ENCODE measurements around the gene UBAP2L. TPM values are rescaled to one million over a fixed set of nuclear protein-coding genes. Genes with fewer than 3 reads are reported as not detected.

The UBAP2L gene
- total and polyA plus RNA-seq, 9 of the 15 experiments (the other 6 are each of a cell fraction or from before 2014, with no cell fraction given), result 75.0 to 245 (median 119) TPM

GRCh38 chr1:154272999-154273563, 52.3 kb downstream of the UBAP2L start:
- in situ Hi-C loops (cut with MboI) (no loop called here), intact Hi-C loops (cut with micrococcal nuclease) (loop anchor here (1.0 to 10.0 kb wide), 3 partner anchors 74 to 192 kb away; no protein-coding TSS in a partner anchor)
- Histone ChIP-seq H3K27ac (ENCODE audit: extremely low read depth, low read depth, low read length) (peak overlapping the region; percentile 79), H3K79me2 (ENCODE audit: control insufficient read depth, insufficient read depth, low read length) (peaks cover 17% of the 10 kb centered on the region), H4K20me1 (replicated peaks; ENCODE audit: control insufficient read depth, insufficient read depth, low read length) (no peaks in the 10 kb centered on the region), H3K36me3 (ENCODE audit: control insufficient read depth, insufficient read depth, low read length) (peaks cover 53% of the 10 kb centered on the region), H3K9me1 (ENCODE audit: control insufficient read depth, insufficient read depth, low read length) (peaks cover 5% of the 10 kb centered on the region), H3K27me3 (ENCODE audit: control insufficient read depth in 2 of 2, insufficient read depth in 2 of 2, low read length in 2 of 2) (no peaks in the 10 kb centered on the region; a peak in 1 of 5 replicates), H3K9ac (ENCODE audit: insufficient read depth in 1 of 2, low read depth in 2 of 2, low read length in 2 of 2) (peak overlapping the region; percentile 88 to 96), H3K4me3 (peak overlapping the region; percentile 88), H2AFZ (ENCODE audit: low read depth, low read length) (peak overlapping the region; percentile 91), H3K4me1 (replicated peaks in 1 of 2; ENCODE audit: control insufficient read depth in 2 of 2, insufficient read depth in 2 of 2, low read length in 2 of 2) (peaks cover 3 to 5% of the 10 kb centered on the region in 2 experiments; a peak in 4 of 5 replicates), H3K4me2 (ENCODE audit: insufficient read depth, low read length) (peak overlapping the region; percentile 98), H3K9me3 (replicated peaks; ENCODE audit: control insufficient read depth, insufficient read depth, low read depth, low read length) (no peaks in the 10 kb centered on the region)
- CTCF ChIA-PET (ENCODE audit: low intra/inter-chr PET ratio), result interaction anchor here (0.7 to 1.9 kb wide), 7 partner anchors 35 to 873 kb away, joined by 3 to 15 read pairs (median 4); partner anchors contain the start of gene DENND4B
- no peak for FAIRE-seq
- 14% methylated on average over 10 of the region's 13 CpGs for WGBS (ENCODE audit: insufficient coverage, low coverage, missing lambda C conversion rate)
- TSS peak; percentile 72 for BruUV-seq (replicated peaks)
- POLR2A ChIA-PET, result interaction anchor here (0.7 to 1.8 kb wide), 4 partner anchors 11 to 251 kb away, joined by 3 to 6 read pairs (median 5); no protein-coding TSS in a partner anchor
- DNase-seq (ENCODE audit: extremely low read depth in 1 of 4, low spot score in 3 of 4), result no peak
- ATAC-seq, result peak; percentile 23; the same call in 2 of the 3 replicates
- TF ChIP-seq JUND (IDR thresholded peaks at IDR 0.05; ENCODE audit: borderline replicate concordance, low read depth, low read length) (0 out of 2 replicates have a peak, but pooled peaks have one; percentile 5), JUND (tag; IDR thresholded peaks at IDR 0.05; ENCODE audit: borderline replicate concordance, low read depth, low read length) (no peak), JUNB (CRISPR knock-in tag; conservative IDR thresholded peaks at IDR 0.05) (no peak), SAP30 (IDR thresholded peaks at IDR 0.05; ENCODE audit: borderline replicate concordance, insufficient read depth, low read depth, low read length, poor library complexity, severe bottlenecking) (peak; percentile 1), ZBTB26 (CRISPR knock-in tag; IDR thresholded peaks at IDR 0.05) (no peak), CCAR2 (IDR thresholded peaks at IDR 0.05; ENCODE audit: low read depth, low read length) (no peak), CTCFL (IDR thresholded peaks at IDR 0.05; ENCODE audit: borderline replicate concordance, insufficient read depth, low read depth, low read length, poor library complexity, severe bottlenecking) (no peak), TAF9B (IDR thresholded peaks at IDR 0.05; ENCODE audit: partially characterized antibody) (no peak), ZNF324 (CRISPR knock-in tag; IDR thresholded peaks at IDR 0.05) (no peak), FUS (optimal IDR thresholded peaks at IDR 0.05; ENCODE audit: low read depth, low read length) (no peak), ARID3B (CRISPR knock-in tag; IDR thresholded peaks at IDR 0.05; ENCODE audit: borderline replicate concordance) (no peak), CEBPG (CRISPR knock-in tag; IDR thresholded peaks at IDR 0.05) (no peak), CEBPG (tag; conservative IDR thresholded peaks at IDR 0.05 in 1 of 2, IDR thresholded peaks at IDR 0.05 in 1 of 2) (peak in 1 of 2 experiments; percentile 80; a peak in 1 of 4 replicates), E2F1 (CRISPR knock-in tag; IDR thresholded peaks at IDR 0.05) (0 out of 2 replicates have a peak, but pooled peaks have one; percentile 7)
